GM15510 (cell line): Measurements from ENCODE around the gene LHFPL2.

Source experiments
- POLR2A ChIP-seq: IDR thresholded peaks from 3 replicates; pipeline ENCODE4 v1.6.1; 2011; ENCODE audit warnings: borderline replicate concordance; ENCODE audit not compliant: insufficient read length; ENCODE audit errors: extremely low read depth

LHFPL2 gene

GRCh38 chr5:78527054-78527859 is 121.3 kb downstream of the LHFPL2 start:
- no peak for TF ChIP-seq POLR2A

DNA sequence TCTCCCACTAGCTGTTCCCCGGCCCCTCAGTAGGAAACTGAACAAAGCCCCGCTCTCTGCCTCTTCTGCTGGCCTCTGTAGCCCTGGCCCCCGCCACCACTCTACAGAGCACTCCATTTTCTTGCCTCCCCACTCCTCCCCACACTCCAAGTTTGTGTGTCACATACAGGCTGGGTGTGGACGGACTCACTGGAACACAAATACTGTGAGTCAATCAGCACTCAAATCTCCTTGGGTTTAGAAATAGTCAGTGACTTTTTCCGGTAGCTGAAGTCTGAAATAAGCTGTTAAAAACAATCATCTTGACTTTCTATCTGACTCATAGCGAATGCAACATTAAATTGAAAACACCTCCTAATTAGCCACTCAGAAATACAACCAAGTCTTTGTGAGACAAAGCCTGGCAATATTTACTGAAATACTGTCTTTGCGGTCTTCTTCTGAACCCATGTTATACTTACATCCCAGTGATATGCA is 122.5 kb downstream of the LHFPL2 start:
- no peak for TF ChIP-seq POLR2A

GRCh38 chr5:78523314-78524193 is 125.0 kb downstream of the LHFPL2 start:
- no peak for TF ChIP-seq POLR2A

GRCh38 chr5:78522476-78523260 is 125.9 kb downstream of the LHFPL2 start:
- no peak for TF ChIP-seq POLR2A

GRCh38 chr5:78521455-78521854 is 127.1 kb downstream of the LHFPL2 start:
- no peak for TF ChIP-seq POLR2A

GRCh38 chr5:78519198-78519941 is 129.2 kb downstream of the LHFPL2 start:
- TF ChIP-seq POLR2A = no peak

DNA sequence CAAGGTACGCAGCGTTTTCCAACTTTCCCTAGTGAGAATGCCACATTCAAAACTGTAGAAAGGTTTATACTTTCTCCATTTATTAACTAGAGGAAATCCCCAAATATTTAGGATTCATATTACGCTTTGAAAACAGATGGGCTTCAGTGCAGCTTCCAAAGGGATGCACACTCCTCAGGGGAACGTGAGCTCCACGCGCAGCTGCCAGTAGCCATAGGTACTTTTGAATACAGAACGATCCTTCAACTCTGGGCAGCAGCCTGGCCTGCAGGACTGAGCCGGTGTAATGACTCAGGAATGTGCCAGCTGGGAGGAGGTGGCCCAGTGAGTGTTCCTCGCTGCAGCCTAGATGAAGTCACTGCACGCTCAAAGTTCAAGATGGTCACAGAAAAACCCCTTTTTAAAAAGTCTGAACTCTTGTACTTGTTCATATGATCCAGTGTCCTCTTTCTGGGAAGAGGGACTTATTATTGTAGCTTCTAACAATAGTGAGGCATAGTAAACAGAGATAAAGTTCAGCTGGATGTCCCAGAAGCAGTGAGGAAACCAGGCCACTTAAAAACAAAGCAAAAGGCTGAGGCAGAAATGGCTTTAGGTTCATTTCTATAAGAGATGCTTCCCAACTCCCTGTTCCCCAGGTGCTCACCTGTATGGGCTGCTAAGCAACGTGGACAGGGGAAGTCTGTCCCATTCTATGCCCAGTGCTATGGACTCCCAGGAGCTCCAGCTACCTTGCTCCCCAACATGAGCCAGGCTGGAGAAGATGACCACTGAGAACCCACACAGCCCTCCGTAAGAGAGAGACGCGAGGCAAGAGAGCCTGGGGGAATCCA is 130.0 kb downstream of the LHFPL2 start:
- TF ChIP-seq POLR2A = no peak

DNA sequence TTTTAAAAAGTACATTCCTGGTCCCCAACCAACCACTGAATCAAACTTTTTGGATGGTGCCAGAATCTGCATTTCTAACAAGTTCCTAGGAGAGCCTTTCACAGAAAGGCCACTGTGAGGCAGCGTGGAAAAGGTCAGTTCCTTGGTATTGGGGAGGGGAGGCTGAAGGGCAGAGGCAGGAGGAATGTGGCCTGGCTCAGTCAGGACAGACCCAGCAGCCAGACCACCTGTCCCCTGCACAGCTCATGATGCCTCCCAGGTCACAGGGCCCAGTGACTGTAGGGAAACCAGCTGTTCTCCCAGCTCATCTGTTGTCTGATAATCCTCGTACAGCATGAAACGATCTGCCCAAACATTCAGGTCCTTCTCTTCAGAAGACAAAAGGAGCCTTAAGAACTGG is 132.9 kb downstream of the LHFPL2 start:
- TF ChIP-seq POLR2A = no peak

DNA sequence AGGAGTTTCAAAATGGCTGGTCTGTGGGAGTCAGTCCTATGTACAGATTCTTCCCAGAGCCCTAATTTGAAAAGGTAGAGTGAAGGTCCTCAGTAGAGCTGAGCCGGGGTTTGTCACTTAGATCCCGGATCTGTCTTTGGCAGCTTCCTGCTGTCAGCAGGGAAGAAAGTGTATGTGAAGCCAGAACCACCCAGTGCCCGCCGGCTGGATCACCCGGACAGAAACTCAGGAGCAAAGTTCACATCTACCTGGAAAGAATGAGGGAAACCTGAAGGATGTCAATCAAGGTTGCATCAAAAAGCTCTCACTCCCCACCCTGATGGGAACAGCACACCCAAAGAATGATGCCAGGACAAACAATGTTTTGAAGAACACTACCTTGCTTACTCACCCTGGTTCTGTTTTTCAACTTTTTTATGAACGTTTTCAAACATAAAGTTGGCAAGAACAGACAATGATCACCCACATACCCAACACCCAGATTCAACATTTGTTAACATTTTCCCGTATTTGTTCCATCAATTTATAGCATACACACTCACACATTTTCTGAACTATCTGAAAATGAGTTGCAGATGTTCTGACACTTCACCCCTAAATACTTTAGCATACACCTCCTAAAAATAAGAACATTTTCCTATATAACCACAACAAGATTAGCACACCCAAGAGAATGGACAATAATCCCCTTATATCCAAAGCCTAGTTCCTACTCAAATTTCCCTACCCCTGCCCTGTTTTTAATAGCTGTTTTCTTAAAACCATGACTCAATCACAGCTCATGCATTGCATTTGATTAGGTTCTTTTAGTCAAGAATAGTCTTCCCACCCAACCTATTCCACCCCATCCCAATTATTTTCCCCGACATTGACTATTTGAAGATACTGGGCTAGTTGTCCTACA is 133.9 kb downstream of the LHFPL2 start:
- TF ChIP-seq POLR2A = no peak

- no peak for TF ChIP-seq POLR2A
Observed at GRCh38 chr5:78513441-78513840, 135.1 kb downstream of the LHFPL2 start.

DNA sequence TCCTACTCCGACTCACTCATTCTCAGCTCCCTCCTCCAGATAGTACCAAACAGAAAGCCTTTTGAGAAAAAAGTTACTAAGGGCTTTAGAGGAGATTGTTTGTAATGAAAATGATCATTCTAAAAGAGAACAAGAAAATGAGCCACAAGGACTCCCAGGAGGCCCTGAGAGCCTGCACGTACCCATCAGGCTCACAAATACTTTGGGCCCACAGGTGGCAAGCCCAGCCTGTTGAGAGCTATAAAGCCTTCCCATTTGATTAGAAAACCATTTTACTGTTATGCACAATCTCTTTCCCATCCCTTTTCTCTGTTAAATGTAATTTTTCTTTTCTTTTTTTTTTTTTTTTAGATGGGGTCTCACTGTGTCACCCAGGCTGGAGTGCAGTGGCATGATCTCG is 136.1 kb downstream of the LHFPL2 start:
- no peak for TF ChIP-seq POLR2A

DNA sequence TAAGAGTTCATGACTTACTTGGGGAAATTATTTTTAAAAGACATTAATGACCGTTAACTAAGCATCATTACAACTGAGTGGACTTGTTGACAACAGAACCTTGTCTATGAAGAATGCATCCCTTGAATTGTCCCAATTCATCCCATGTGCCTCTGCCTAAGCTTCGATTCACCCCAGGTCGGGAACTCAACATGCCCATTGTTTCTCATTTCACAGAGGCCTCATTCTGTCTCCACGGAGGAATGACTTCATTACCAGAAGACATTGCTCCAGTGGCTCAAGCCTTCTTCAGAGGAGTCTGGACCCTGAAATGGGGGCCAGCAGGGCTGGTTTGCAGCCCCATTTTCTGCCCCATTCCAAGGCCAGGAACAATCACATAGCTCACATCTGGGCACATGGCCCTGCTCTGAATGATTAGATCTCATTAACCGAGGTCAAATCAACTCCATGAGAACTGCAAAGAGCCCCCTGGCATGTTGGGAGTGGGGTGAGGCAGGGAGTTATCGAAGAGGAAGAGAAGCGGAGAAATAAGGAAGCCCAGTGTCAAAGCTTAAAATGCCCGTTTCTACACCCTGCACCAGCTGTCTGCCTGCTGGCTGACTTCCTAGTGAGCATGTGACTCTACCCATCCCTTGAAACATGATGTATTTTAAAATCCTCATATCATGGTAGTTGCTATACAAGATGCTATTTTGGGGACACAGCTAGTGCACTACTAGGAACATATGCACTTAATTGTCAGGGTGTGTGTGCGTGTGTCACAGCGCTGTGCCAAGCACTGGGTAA is 137.3 kb downstream of the LHFPL2 start:
- TF ChIP-seq POLR2A = no peak
